Measurements from ENCODE around the gene TMEM18. TPM values are rescaled to one million over a fixed set of nuclear protein-coding genes. Genes with fewer than 3 reads are reported as not detected.

Gene TMEM18
- total RNA-seq, 1 donor from 2014 or later: 34.6 TPM

- H3K4me1 Mint-ChIP-seq: no peaks in the 10 kb centered on the region
- ChIA-PET CTCF (no interaction called here), POLR2A (no interaction called here)
- intact Hi-C loops (cut with micrococcal nuclease): no loop called here
- ATAC-seq (ENCODE audit: low read depth) (no peak), DNase-seq (no peak)
- TF ChIP-seq CTCF (IDR thresholded peaks at IDR 0.05): no peak
- no peaks in the 10 kb centered on the region for H3K9me3 Mint-ChIP-seq
- no peak overlapping the region for H3K27ac Mint-ChIP-seq
- H3K4me3 Mint-ChIP-seq: no peak overlapping the region
- peaks cover 2% of the 10 kb centered on the region for H3K27me3 Mint-ChIP-seq
- no peaks in the 10 kb centered on the region for H3K36me3 Mint-ChIP-seq (ENCODE audit: low read depth)
Measured at GRCh38 chr2:654896-655295, 22.3 kb downstream of the TMEM18 start.

GRCh38 chr2:653645-654425, 23.4 kb downstream of the TMEM18 start:
- Mint-ChIP-seq H3K9me3 (no peaks in the 10 kb centered on the region), H3K27ac (no peak overlapping the region), H3K27me3 (peaks cover 4% of the 10 kb centered on the region), H3K36me3 (ENCODE audit: low read depth) (no peaks in the 10 kb centered on the region), H3K4me1 (no peaks in the 10 kb centered on the region), H3K4me3 (no peak overlapping the region)
- ATAC-seq (ENCODE audit: low read depth) (no peak), DNase-seq (no peak)
- intact Hi-C loops (cut with micrococcal nuclease): no loop called here
- ChIA-PET POLR2A (no interaction called here), CTCF (no interaction called here)
- no peak for TF ChIP-seq CTCF (IDR thresholded peaks at IDR 0.05)

- Mint-ChIP-seq H3K27ac (no peak overlapping the region), H3K4me3 (no peak overlapping the region), H3K9me3 (no peaks in the 10 kb centered on the region), H3K4me1 (no peaks in the 10 kb centered on the region), H3K27me3 (peaks cover 4% of the 10 kb centered on the region), H3K36me3 (ENCODE audit: low read depth) (no peaks in the 10 kb centered on the region)
- no peak for DNase-seq
- TF ChIP-seq CTCF (IDR thresholded peaks at IDR 0.05): no peak
- ChIA-PET CTCF (no interaction called here), POLR2A (no interaction called here)
- no peak for ATAC-seq (ENCODE audit: low read depth)
- intact Hi-C loops (cut with micrococcal nuclease): no loop called here
Measured at GRCh38 chr2:652881-653480, 24.2 kb downstream of the TMEM18 start.

GRCh38 chr2:651951-652373, 25.2 kb downstream of the TMEM18 start:
- ChIA-PET POLR2A (no interaction called here), CTCF (no interaction called here)
- DNase-seq (no peak), ATAC-seq (ENCODE audit: low read depth) (no peak)
- intact Hi-C loops (cut with micrococcal nuclease): no loop called here
- Mint-ChIP-seq H3K27ac (no peak overlapping the region), H3K36me3 (ENCODE audit: low read depth) (no peaks in the 10 kb centered on the region), H3K4me1 (no peaks in the 10 kb centered on the region), H3K4me3 (no peak overlapping the region), H3K27me3 (peaks cover 4% of the 10 kb centered on the region), H3K9me3 (no peaks in the 10 kb centered on the region)
- TF ChIP-seq CTCF (IDR thresholded peaks at IDR 0.05): no peak

- H3K27me3 Mint-ChIP-seq: peaks cover 9% of the 10 kb centered on the region
- CTCF ChIA-PET: interaction anchor here (0.6 to 1.5 kb wide), 2 partner anchors 13 to 360 kb away, joined by 3 to 6 read pairs; no protein-coding TSS in a partner anchor
- no peaks in the 10 kb centered on the region for H3K36me3 Mint-ChIP-seq (ENCODE audit: low read depth)
- ATAC-seq (ENCODE audit: low read depth): no peak
- no peak overlapping the region for H3K27ac Mint-ChIP-seq
- no peaks in the 10 kb centered on the region for H3K4me1 Mint-ChIP-seq
- intact Hi-C loops (cut with micrococcal nuclease): no loop called here
- TF ChIP-seq CTCF (IDR thresholded peaks at IDR 0.05): no peak
- H3K9me3 Mint-ChIP-seq: no peaks in the 10 kb centered on the region
- DNase-seq: no peak
- POLR2A ChIA-PET: no interaction called here
- H3K4me3 Mint-ChIP-seq: no peak overlapping the region
Measured at GRCh38 chr2:650343-651310, 26.6 kb downstream of the TMEM18 start.
